Endothelial cell of umbilical vein (primary cell): ENCODE data around the gene KPNA2. TPM values are rescaled to one million over a fixed set of nuclear protein-coding genes. Genes with fewer than 3 reads are reported as not detected.

ENCODE experiments used
- BruUV-seq: library from RNA; stranded (reverse); fragments of 400-500 nt; replicated peaks from 2 replicates; lab custom pipeline; 2021; lab: Mats Ljungman, UMichigan
- CTCF ChIA-PET: fragments of 300-600, 350-600 bp; sonication (Branson Sonifier 250); formaldehyde crosslinking; loops from one replicate; lab custom pipeline; 2021; ENCODE audit warnings: antibody characterized with exemption, inconsistent platforms; lab: Charles Lee
- POLR2A ChIA-PET: fragments of 300-600, 350-600 bp; sonication (Branson Sonifier 250); formaldehyde crosslinking; loops from one replicate; lab custom pipeline; 2021; ENCODE audit warnings: antibody characterized with exemption, inconsistent platforms; lab: Charles Lee
- DNase-seq: peaks from one replicate; pipeline ENCODE4 v3.0.0-alpha.2; 2011; ENCODE audit warnings: low read depth, low spot score
- FAIRE-seq: peaks from 2 replicates; lab custom pipeline; 2011; peaks lifted over from hg19 to GRCh38; lab: Jason Lieb, UNC
- H2AFZ ChIP-seq: 2 replicates; pipeline ENCODE4 v1.6.0; 2012; ENCODE audit warnings: low read depth, low read length, control low read depth, inconsistent platforms
- H3K27ac ChIP-seq: 2 replicates; pipeline ENCODE4 v1.5.1; 2011; ENCODE audit warnings: low read depth, mild to moderate bottlenecking, control low read depth, low read length, moderate library complexity; ENCODE audit not compliant: insufficient read depth
- H3K27me3 ChIP-seq, 2 experiments: 2 replicates each; pipeline versions ENCODE4 v1.6.0 to v1.6.1; 2011; ENCODE audit warnings: low read length in 2 of 2, mixed read lengths in 1 of 2; ENCODE audit not compliant: control insufficient read depth in 2 of 2, insufficient read depth in 2 of 2
- H3K36me3 ChIP-seq, 2 experiments: 2 replicates in 1 of 2; 3 replicates in 1 of 2; pipeline ENCODE4 v1.5.1; 2011; ENCODE audit warnings: low read length in 2 of 2, mild to moderate bottlenecking in 1 of 2, moderate library complexity in 1 of 2; ENCODE audit not compliant: control insufficient read depth in 2 of 2, insufficient read depth in 2 of 2; ENCODE audit errors: extremely low read depth in 1 of 2
- H3K4me1 ChIP-seq: 3 replicates; pipeline ENCODE4 v1.5.1; 2011; ENCODE audit warnings: mild to moderate bottlenecking, low read length; ENCODE audit not compliant: control insufficient read depth, insufficient read depth; ENCODE audit errors: extremely low read depth
- H3K4me2 ChIP-seq: 2 replicates; pipeline ENCODE4 v1.6.1; 2011; ENCODE audit warnings: low read length, control low read depth, mixed read lengths; ENCODE audit not compliant: insufficient read depth
- H3K4me3 ChIP-seq, 3 experiments: fragments of 200-600 bp in 1 of 3; sonication (generic), shearing (Covaris generic) in 1 of 3; replicated peaks in 1 of 3; 2 replicates each; pipeline ENCODE4 v1.5.1; 2011 to 2016; ENCODE audit warnings: control low read depth in 3 of 3, low read length in 3 of 3, mild to moderate bottlenecking in 2 of 3, inconsistent platforms in 1 of 3, low read depth in 1 of 3, moderate library complexity in 1 of 3; ENCODE audit not compliant: insufficient read depth in 1 of 3
- H3K79me2 ChIP-seq: 2 replicates; pipeline ENCODE4 v1.6.0; 2012; ENCODE audit warnings: low read length, inconsistent platforms; ENCODE audit not compliant: control insufficient read depth, insufficient read depth
- H3K9ac ChIP-seq: replicated peaks from 2 replicates; pipeline ENCODE3; 2011; ENCODE audit warnings: low read length, control low read depth; ENCODE audit not compliant: insufficient read depth; ENCODE audit errors: extremely low read depth
- H3K9me1 ChIP-seq: replicated peaks from 3 replicates; pipeline ENCODE4 v1.6.0; 2011; ENCODE audit warnings: mild to moderate bottlenecking, low read length; ENCODE audit not compliant: control insufficient read depth, insufficient read depth; ENCODE audit errors: extremely low read depth
- H3K9me3 ChIP-seq: replicated peaks from 2 replicates; pipeline ENCODE4 v1.5.1; 2012; ENCODE audit warnings: low read length, inconsistent platforms; ENCODE audit not compliant: control insufficient read depth, insufficient read depth
- H4K20me1 ChIP-seq: replicated peaks from 2 replicates; pipeline ENCODE3; 2011; ENCODE audit warnings: mild to moderate bottlenecking, low read length; ENCODE audit not compliant: control insufficient read depth, insufficient read depth; ENCODE audit errors: extremely low read depth
- EZH2 ChIP-seq: IDR thresholded peaks from 2 replicates; pipeline ENCODE4 v1.6.1; 2012; ENCODE audit warnings: borderline replicate concordance, low read depth, mild to moderate bottlenecking, moderate library complexity, low read length, inconsistent platforms; ENCODE audit not compliant: severe bottlenecking
- FOS ChIP-seq: IDR thresholded peaks from 2 replicates; pipeline ENCODE4 v1.6.1; 2011; ENCODE audit warnings: mild to moderate bottlenecking, low read length, moderate library complexity, borderline replicate concordance; ENCODE audit not compliant: insufficient read depth
- GATA2 ChIP-seq: IDR thresholded peaks from 2 replicates; pipeline ENCODE4 v1.7.0; 2011; ENCODE audit warnings: low read depth, mild to moderate bottlenecking, moderate library complexity, mixed read lengths, low read length; ENCODE audit not compliant: insufficient read length, insufficient read depth
- JUN ChIP-seq: IDR thresholded peaks from 2 replicates; pipeline ENCODE4 v1.6.1; 2011; ENCODE audit warnings: borderline replicate concordance, low read depth; ENCODE audit not compliant: insufficient read length, insufficient read depth
- MAX ChIP-seq: IDR thresholded peaks from 2 replicates; pipeline ENCODE4 v1.6.1; 2011; ENCODE audit not compliant: insufficient read depth, insufficient read length
- MYC ChIP-seq: IDR thresholded peaks from one replicate; pipeline ENCODE4 v1.6.1; 2011; ENCODE audit warnings: mild to moderate bottlenecking, low read depth, low read length
- POLR2A ChIP-seq: IDR thresholded peaks from 2 replicates; pipeline ENCODE4 v1.6.1; 2012; ENCODE audit warnings: low read depth, mild to moderate bottlenecking, control low read depth, low read length
- POLR2AphosphoS5 ChIP-seq: IDR thresholded peaks from 2 replicates; pipeline ENCODE4 v1.6.1; 2012; ENCODE audit warnings: low read depth, mild to moderate bottlenecking, control low read depth, low read length, moderate library complexity; ENCODE audit not compliant: insufficient read depth
- dilution Hi-C: fragments of 300-500 bp; cut with MboI; formaldehyde crosslinking; loops from one replicate; pipeline ENCODE4 v1.15.0; 2019; ENCODE audit warnings: low sequenced_read_pairs; ENCODE audit not compliant: extremely low pct_ligation_motif_present
- intact Hi-C: fragments of 100-400 bp; cut with micrococcal nuclease; formaldehyde crosslinking; loops from one replicate; pipeline ENCODE4 v1.10.0; 2022
- polyA plus RNA-seq, 4 experiments: library from polyadenylated mRNA; depleted of rRNA in 3 of 4; stranded (reverse) in 3 of 4; unstranded in 1 of 4; fragments of >200 nt; gene quantifications; 2 replicates each; pipeline versions ENCODE4 v1.2.1 to v1.2.3, GENCODE V29; 2011 to 2012; ENCODE audit warnings: missing spikeins in 1 of 4
- total RNA-seq: library from RNA; stranded (reverse); gene quantifications from 2 replicates; pipeline ENCODE4 v1.2.3, GENCODE V29; 2021
- TF ChIP-seq, protein P1 (sequence below), 2 donors: IDR thresholded peaks; 1 replicate in 1 of 2; 2 replicates in 1 of 2; pipeline ENCODE4 v1.5.1; 2011; ENCODE audit warnings: low read length in 2 of 2, mild to moderate bottlenecking in 2 of 2, moderate library complexity in 2 of 2, control low read depth in 1 of 2, inconsistent platforms in 1 of 2, low read depth in 1 of 2; ENCODE audit not compliant: insufficient read depth in 1 of 2; ENCODE audit errors: extremely low read depth in 1 of 2

Gene KPNA2
- total and polyA plus RNA-seq, 2 donors (not counting 3 experiments of a cell fraction or from before 2014, with no cell fraction given) = 252 to 382 TPM

DNA sequence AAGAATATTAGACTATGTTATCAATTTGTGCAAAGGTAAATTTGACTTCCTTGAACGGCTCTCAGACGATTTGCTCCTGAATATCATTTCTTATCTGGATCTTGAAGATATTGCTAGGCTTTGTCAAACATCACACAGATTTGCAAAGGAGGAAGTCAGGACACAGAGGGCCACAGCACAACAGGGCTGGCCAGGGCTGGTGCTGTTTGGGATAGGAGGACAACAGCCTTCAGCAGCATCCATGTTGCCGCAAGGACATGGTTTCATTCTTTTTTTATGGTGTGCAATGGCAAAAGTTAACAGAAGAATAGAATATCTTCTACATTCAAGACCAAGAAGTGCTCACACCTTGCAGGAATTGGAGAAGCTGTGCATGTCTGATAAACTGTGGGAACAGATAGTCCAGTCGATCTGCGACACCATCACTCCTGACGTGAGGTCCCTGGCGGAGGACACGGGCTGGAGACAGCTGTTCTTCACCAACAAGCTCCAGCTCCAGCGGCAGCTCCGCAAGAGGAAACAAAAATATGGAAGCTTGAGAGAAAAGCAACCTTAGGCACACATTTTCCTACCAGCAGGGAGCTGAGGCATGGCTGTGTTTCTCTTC, 59.8 kb downstream of the KPNA2 start:
- Histone ChIP-seq H3K9ac (no peak overlapping the region), H3K27ac (no peak overlapping the region), H3K4me3 (no peak overlapping the region), H3K79me2 (no peaks in the 10 kb centered on the region), H3K9me3 (no peaks in the 10 kb centered on the region), H4K20me1 (no peaks in the 10 kb centered on the region), H3K36me3 (no peaks in the 10 kb centered on the region), H2AFZ (no peak overlapping the region), H3K9me1 (no peaks in the 10 kb centered on the region), H3K27me3 (no peaks in the 10 kb centered on the region), H3K4me2 (no peak overlapping the region), H3K4me1 (peaks cover under 1% of the 10 kb centered on the region)
- CTCF ChIA-PET = no interaction called here
- FAIRE-seq (no peak), DNase-seq (no peak)
- no TSS peak for BruUV-seq
- no peak for TF ChIP-seq MYC
- TF ChIP-seq POLR2AphosphoS5 = no peak
- no peak for TF ChIP-seq JUN
- no peak for TF ChIP-seq POLR2A
- POLR2A ChIA-PET = no interaction called here
- dilution Hi-C loops (no loop called here), intact Hi-C loops (no loop called here)

GRCh38 chr17:68096111-68096510, 60.6 kb downstream of the KPNA2 start:
- BruUV-seq = no TSS peak
- Histone ChIP-seq H3K36me3 (no peaks in the 10 kb centered on the region), H3K9me3 (no peaks in the 10 kb centered on the region), H3K9ac (no peak overlapping the region), H3K4me3 (no peak overlapping the region), H3K4me2 (no peak overlapping the region), H3K9me1 (no peaks in the 10 kb centered on the region), H3K4me1 (no peaks in the 10 kb centered on the region), H4K20me1 (no peaks in the 10 kb centered on the region), H2AFZ (no peak overlapping the region), H3K79me2 (no peaks in the 10 kb centered on the region), H3K27ac (no peak overlapping the region), H3K27me3 (no peaks in the 10 kb centered on the region)
- dilution Hi-C loops = no loop called here
- intact Hi-C loops = no loop called here
- FAIRE-seq (no peak), DNase-seq (no peak)
- POLR2A ChIA-PET = no interaction called here
- CTCF ChIA-PET = no interaction called here
- TF ChIP-seq POLR2A = no peak
- no peak for TF ChIP-seq GATA2
- TF ChIP-seq MAX = no peak
- TF ChIP-seq MYC = no peak
- no peak for TF ChIP-seq JUN
- TF ChIP-seq FOS = no peak
- no peak for TF ChIP-seq EZH2
- TF ChIP-seq, protein P1, sequence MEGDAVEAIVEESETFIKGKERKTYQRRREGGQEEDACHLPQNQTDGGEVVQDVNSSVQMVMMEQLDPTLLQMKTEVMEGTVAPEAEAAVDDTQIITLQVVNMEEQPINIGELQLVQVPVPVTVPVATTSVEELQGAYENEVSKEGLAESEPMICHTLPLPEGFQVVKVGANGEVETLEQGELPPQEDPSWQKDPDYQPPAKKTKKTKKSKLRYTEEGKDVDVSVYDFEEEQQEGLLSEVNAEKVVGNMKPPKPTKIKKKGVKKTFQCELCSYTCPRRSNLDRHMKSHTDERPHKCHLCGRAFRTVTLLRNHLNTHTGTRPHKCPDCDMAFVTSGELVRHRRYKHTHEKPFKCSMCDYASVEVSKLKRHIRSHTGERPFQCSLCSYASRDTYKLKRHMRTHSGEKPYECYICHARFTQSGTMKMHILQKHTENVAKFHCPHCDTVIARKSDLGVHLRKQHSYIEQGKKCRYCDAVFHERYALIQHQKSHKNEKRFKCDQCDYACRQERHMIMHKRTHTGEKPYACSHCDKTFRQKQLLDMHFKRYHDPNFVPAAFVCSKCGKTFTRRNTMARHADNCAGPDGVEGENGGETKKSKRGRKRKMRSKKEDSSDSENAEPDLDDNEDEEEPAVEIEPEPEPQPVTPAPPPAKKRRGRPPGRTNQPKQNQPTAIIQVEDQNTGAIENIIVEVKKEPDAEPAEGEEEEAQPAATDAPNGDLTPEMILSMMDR (IDR thresholded peaks at IDR 0.05; ENCODE audit: extremely low read depth in 1 of 2, insufficient read depth in 1 of 2, low read depth in 1 of 2, low read length in 2 of 2) = no peak
- TF ChIP-seq POLR2AphosphoS5 = no peak
